Measurements from ENCODE around the gene CEACAM16.

DNA sequence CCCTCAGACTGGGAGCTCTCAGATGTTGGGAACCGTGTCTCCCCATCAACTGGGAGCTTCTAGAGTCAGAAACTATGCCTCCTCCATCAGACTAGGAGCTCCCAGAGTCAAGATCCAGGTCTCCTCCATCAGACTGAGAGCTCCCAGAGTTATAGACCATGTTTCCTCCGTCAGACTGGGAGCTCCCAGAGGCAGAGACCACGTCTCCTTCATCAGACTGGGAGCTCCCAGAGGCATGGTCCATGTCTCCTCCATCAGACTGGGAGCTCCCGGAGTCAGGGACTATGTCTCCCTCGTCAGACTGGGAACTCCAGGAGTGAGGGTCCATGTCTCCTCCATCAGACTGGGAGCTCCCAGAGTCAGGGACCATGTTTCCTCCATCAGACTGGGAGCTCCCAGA, 10.0 kb downstream of the CEACAM16 start:
- TF ChIP-seq, protein P1, sequence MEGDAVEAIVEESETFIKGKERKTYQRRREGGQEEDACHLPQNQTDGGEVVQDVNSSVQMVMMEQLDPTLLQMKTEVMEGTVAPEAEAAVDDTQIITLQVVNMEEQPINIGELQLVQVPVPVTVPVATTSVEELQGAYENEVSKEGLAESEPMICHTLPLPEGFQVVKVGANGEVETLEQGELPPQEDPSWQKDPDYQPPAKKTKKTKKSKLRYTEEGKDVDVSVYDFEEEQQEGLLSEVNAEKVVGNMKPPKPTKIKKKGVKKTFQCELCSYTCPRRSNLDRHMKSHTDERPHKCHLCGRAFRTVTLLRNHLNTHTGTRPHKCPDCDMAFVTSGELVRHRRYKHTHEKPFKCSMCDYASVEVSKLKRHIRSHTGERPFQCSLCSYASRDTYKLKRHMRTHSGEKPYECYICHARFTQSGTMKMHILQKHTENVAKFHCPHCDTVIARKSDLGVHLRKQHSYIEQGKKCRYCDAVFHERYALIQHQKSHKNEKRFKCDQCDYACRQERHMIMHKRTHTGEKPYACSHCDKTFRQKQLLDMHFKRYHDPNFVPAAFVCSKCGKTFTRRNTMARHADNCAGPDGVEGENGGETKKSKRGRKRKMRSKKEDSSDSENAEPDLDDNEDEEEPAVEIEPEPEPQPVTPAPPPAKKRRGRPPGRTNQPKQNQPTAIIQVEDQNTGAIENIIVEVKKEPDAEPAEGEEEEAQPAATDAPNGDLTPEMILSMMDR (conservative IDR thresholded peaks at IDR 0.05): no peak
- no peak for TF ChIP-seq EZH2 (IDR thresholded peaks at IDR 0.05; ENCODE audit: low read depth)
